ENCODE measurements around the gene MMAB.

DNA sequence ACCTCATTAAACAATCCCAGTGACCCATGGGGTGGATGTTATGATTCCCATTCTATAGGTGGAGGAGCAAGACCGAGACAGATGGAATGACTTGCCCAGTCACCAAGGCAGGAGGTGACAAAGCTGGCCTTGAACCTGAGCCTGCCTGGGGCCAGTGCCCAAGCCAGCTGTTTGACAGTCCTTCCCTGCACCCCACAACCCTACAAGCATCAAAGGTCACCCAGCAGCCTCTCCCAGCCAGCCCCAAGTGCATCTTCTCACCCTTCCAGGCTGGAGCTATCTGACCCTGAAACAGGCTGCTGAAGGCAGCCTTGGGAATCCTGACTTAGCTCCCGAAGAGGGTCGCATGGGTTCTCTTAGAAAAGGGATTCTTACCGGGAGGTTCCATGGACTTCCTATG is 20.3 kb downstream of the MMAB start:
- TF ChIP-seq EZH2phosphoT487 (IDR thresholded peaks at IDR 0.05; ENCODE audit: borderline replicate concordance, low read length) = no peak
- TF ChIP-seq CTCF (conservative IDR thresholded peaks at IDR 0.05; ENCODE audit: low read depth, low read length) = no peak
